Stimulated activated naive CD8-positive, alpha-beta T cell treated with anti-CD3 and anti-CD28 coated beads, Interleukin-15, Interleukin-2, amounts not matched to agents 100 U/mL and 50 U/mL, for 24 hours (primary cell): ENCODE measurements around the gene TXNDC15.
A peak's percentile ranks its signal among the peaks of the same experiment; 100 is the strongest.
"Not testable (repeated sequence)": the region's sequence is repeated elsewhere in the genome, so short reads cannot be mapped to it uniquely, and the experiment has no call there.

Source experiments
- ATAC-seq: fragments of 150-1000 bp; cut with Tn5 transposase; one replicate; pipeline ENCODE4 v1.10.0; 2021
- DNase-seq: peaks from one replicate; pipeline ENCODE4 v3.0.0; 2021

Gene TXNDC15, protein sequence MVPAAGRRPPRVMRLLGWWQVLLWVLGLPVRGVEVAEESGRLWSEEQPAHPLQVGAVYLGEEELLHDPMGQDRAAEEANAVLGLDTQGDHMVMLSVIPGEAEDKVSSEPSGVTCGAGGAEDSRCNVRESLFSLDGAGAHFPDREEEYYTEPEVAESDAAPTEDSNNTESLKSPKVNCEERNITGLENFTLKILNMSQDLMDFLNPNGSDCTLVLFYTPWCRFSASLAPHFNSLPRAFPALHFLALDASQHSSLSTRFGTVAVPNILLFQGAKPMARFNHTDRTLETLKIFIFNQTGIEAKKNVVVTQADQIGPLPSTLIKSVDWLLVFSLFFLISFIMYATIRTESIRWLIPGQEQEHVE

DNA sequence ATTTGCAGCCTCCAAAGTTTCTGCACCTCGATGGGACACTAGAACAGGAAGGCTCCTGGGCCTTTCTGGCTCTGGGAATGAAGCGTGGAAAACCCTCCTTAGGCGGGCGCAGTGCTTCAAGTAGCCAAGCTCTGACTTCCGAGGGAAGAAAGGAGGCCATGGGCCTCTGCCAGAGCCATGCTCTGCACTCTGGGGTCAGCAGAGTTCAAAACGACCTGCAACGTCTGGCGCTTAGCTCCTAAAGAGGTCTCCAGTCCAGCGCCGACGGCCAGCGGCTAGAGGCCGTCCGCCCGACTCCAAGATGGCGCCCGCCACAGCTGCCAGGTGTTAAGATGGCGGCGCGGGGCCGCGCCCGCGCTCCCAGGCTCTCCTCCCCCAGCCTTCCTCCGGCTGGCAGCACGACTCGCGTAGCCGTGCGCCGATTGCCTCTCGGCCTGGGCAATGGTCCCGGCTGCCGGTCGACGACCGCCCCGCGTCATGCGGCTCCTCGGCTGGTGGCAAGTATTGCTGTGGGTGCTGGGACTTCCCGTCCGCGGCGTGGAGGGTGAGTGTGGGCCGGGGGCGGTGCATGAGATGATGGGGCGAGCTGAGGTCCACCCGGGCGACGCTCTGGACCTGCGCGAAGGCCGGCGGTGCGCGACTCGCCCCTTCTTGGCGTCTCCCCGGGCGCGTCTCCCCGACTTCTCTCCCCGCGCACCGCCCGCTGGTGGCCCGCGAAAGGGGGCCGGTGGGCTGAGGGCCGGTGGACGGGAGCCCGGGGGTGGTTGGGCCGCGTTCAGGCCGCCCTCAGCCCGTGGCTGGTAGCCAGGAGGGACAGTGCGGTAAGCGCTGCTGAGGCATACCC is at the start of gene TXNDC15:
Gene TXNDC15, plus strand, starts transcription at position 385 of the 844 bp plus-strand sequence. Its CDS starts 57 bp downstream, at position 442.
- DNase-seq (peak; percentile 82), ATAC-seq (peak; percentile 89)

DNA sequence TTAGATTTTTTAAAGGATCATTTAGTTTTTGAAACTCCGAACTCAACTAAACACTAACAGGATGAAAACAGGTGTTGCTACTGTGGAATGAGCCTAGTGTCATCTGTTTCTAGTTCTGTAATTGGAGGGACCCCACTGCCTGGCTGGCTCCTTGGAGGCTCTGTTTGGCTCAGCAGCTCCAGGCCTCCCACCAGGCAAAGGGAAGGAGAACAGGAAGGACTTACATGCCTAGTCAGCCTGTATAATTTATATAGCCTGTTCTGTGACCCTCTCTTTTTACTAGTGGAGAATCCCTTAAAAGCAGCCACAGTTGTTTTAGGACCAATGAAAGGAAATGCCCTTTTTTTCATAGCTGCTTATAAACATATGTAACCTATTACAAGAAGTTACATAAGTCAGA is 49.5 kb upstream of the TXNDC15 start:
- ATAC-seq (no peak), DNase-seq (no peak)

DNA sequence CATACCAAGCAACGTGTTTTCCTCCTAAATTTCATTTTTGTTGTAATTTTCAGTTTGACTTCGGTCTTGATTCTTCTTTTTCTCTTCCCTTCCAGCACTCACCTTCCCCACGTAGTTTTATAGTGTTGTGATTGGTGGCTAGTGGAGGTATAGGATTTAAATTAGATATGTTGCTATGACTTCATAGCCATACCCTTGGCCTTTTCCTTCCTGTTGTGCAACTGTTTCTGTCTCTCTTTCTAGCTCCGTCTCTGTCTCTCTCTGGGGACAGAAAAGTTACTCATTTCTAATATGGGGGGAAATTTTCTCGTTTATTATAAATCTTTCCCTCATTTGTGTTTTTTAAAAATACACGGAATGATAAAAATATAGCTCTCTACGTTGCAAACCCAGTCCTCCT is 49.0 kb upstream of the TXNDC15 start:
- ATAC-seq, result no peak
- no peak for DNase-seq

DNA sequence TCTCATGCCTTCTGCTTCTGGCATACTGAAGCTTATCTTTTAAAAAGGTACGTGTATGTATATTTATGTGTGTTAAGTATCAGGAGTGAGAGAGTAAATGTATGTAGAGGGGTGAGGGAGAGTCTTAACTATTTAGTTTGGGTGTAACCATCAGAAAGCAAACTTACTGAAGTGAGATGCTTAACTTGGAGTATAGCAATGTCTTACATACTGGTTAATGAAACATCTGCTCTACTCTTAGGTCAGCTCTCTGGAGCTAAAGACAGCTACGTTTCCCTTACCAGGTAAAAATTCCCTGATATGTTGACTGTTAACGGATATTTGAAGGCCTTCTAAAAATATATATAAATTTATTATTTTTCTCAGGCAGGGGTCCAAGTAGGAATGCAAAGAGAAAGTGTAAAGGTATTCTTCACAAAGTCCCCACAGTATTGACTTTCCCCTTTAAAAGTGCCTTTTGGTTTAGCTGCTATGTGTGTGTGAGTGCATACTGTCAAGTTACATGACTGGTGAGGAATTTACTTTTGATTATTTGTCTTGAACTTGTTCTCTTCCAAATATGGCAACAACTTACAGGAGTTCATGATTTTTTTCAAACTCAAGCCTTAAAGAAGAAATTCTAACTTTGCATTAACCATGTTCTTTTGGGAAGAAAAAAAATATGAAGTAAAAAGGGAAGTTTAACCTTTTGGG is 40.7 kb upstream of the TXNDC15 start:
- no peak for ATAC-seq
- no peak for DNase-seq

DNA sequence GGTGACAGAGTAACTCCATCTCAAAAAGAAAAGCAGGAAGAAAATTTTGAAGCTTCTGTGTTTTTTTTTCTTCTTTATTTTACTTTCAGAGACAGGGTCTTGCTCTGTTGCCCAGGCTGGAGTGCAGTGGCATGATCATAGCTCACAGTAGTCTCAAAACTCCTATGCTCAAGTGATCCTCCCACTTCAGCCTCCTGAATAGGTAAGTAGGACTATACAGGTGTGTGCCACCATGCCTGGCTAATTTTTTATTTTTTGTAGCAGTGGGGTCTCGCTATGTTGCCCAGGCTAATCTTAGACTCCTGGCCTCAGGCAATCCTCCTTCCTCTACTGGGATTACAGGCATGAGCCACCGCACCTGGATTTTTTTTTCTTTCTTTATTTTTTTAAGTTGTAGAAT is 38.5 kb upstream of the TXNDC15 start:
- no peak for ATAC-seq
- no peak for DNase-seq

DNA sequence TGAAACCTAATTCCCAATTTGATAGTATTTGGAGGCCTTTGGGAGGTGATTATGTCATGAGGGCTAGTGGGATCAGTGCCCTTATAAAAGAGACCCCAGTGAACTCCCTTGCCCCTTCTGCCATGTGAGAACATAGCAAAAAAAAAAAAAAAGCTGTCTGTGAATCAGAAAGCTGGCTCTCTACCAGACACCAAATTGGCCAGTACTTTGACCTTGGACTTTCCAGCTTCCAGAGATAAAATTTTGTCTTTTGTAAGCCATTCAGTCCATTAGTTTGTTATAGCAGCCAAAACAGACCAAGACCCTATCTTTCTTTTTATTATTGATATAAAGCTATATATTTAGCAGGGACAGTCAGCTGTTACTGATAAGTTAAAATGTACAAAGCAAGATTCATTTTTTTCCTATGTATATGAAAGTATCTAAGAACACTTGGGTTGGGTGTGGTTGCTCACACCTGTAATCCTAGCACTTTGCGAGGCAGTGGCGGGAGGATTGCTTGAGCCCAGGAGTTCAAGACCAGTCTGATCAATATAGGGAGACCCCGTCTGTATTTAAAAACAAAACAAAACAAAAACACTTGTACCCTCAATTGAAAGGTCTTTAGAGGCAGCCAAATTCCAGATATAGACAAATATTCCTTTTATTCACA is 36.5 kb upstream of the TXNDC15 start:
- ATAC-seq, result no peak
- no peak for DNase-seq

DNA sequence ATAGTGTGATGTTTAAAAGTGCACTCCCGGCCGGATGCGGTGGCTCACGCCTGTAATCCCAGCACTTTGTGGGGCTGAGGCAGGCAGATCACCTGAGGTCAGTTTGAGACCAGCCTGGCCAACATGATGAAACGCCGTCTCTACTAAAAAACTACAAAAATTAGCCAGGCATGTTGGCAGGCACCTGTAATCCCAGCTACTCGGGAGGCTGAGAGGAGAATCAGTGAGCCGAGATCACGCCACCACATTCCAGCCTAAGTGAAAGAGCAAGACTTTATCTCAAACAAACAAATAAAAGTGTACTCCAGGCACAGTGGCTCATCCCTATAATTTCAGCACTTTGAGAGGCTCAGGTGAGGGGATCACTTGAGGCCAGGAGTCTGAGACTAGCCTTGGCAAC is 35.8 kb upstream of the TXNDC15 start:
- ATAC-seq, result not testable (repeated sequence)

DNA sequence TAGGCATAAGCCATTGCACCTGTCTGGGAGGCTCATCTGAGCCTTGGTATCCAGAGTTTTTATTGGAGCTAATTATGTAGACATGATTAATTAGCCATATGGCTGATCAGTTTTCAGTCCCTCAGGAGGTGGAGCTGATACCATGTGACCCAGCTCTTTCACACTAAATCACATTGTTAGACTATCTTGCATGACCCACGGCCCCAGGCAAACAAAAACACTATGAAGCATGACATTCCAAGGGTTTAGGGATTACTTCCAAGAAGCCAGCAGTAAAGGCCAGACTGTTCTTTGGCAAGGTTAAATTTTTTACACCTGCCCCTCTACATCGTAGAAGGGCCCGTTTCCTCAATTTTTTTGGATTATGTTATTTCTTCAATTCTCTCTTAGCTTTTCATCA is 33.4 kb upstream of the TXNDC15 start:
- DNase-seq (no peak), ATAC-seq (no peak)

More for the DNA sequence above, 35.8 kb upstream of the TXNDC15 start:
- DNase-seq, result not testable (repeated sequence)

DNA sequence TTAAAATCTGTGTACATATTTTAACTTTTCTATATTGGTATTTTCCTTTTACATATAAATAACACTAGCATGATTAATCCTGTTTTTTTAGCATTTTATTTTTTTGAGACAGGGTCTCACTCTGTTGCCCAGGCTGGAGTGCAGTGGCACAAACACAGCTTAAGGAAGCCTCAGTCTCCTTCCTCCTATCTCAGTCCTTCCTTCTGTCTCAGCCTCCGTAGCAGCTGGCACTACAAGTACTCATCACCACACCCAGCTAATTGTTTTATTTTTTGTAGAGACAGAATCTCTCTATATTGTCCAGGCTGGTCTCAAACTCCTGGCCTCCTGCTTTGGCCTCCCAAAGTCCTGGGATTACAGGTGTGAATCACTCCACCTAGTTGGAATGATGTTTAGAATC is 29.9 kb upstream of the TXNDC15 start:
- DNase-seq (no peak), ATAC-seq (no peak)

DNA sequence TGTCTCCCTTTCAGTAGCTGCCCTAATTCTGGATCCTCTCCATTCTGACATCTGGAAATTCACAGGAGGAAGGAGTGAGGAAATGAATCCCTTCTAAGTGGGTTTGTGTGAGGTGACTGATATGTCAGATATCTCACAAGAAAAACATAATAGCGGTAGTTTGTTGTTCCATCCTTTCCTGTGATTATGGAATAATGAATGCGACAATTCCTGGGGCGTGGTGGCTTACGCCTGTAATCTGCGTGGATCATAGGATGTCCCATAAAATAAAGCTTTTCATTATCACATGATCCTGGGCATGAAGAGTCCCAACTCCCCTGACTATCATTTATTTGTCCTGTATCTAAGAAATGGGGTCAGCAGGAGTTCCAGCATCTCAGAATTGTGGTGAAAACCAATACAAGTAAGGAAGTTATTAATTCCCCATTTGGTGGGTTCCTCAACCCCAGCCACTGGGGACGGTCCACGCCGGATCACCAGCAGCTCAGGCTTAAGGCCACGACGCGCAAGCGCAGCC is 28.8 kb upstream of the TXNDC15 start:
- ATAC-seq (no peak), DNase-seq (no peak)

DNA sequence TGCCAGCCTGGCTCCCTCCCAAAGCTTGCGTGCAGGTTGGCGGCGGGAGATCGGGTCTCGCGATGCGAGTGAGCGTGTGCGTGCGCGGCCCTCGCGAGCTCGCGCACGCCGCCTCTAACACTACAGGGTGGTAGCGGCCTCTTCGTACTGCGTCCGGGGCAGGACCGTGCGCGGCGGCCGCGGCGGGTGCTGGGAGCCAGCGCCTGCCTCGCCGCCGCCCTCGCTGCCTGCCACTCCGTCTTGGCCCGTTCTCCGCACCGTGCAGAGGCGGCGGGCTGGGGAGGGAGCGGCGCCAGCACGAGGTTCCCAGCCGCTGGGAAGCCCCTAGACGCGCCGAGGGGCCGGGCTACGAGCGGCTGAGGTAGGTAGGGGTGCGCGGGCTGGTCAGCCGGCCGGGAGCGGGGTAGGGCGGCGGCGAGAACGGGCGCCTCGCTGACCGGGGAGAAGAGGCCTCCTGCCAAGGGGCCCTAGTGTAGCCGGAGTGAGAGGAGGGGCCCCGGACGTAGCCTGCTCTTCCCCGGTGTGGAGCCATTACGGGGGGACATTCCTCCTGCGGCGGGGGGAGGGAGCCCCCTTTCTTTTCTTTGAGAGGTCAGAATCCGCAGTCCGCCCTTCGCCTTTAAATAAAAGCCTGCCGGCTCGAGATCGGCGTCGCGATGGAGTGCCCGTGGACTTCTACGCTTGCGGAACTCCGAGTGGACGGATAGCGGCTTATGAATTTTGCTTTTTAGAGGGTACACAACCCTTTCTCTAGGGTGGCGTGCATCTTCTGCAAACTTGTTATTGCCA is 28.1 kb upstream of the TXNDC15 start, which contains the start of gene C5orf24:
Gene C5orf24, plus strand, starts transcription at position 117 of the 789 bp plus-strand sequence. CDS start 8,933 bp downstream, outside the sequence.
- ATAC-seq, result peak; percentile 98
- DNase-seq, result peak; percentile 94

DNA sequence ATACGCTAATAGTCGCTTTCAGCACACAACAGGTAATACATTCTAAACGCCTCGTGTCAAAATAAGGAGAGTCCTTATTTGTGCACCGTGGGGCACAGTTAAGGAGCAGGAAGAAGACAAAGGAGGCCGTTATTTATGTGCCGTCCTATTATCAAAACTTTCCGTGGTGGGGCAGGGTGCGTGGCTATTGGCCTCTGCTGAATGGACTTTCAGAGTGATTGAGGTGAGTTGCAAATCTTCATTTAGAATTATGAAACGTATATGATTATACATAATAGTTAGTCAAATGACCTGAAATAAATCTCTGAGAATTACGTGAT is 27.6 kb upstream of the TXNDC15 start:
- ATAC-seq, result no peak
- DNase-seq, result peak; percentile 49

DNA sequence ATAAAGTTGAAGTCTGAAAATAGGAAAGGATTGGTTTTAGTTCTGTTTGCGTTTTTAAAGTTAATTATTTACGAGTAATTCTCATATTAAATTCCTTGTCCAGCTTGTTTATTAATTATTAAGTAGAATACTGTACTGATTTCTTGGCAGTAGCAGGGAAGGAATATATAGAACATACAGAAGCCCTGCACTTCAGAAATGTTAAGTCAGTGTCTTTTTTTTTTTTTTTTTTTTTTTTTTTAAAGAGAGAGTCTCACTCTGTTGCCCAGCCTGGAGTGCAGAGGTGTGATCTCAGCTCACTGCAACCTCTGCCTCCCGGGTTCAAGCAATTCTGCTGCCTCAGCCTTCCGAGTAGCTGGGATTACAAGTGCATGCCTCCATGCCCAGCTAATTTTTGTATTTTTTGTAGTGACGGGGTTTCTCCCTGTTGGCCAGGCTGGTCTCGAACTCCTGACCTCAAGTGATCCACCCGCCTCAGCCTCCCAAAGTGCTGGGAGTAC is 24.7 kb upstream of the TXNDC15 start:
- ATAC-seq, DNase-seq: not testable (repeated sequence)

DNA sequence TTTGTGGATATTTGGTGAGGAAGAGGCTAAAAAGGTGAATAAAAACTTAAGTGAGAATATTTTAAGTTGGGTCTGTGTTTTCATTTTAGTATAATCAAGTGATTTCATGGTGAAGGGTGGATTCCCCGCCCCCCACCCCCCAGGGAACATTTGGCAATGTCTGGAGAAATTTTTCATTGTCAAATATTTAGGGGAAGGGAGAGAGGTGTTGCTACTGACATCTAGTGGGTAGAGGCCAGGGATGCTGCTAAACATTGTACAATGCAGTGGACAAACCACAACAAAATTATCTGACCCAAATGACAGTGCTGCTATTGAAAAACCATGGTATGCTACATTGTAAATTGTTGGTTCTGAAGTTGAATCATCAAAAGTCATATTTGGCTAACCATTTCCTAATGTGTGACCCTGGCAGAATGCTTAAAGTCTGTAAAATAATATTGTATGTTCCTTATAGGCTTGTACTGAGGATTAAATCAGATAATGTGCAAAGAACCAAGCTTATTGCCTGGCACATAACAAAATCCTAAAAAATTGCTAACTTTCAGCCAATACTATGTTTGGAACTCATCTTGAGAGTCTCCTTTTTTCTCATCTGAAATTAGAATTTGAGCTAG is 22.8 kb upstream of the TXNDC15 start:
- DNase-seq (no peak), ATAC-seq (no peak)

DNA sequence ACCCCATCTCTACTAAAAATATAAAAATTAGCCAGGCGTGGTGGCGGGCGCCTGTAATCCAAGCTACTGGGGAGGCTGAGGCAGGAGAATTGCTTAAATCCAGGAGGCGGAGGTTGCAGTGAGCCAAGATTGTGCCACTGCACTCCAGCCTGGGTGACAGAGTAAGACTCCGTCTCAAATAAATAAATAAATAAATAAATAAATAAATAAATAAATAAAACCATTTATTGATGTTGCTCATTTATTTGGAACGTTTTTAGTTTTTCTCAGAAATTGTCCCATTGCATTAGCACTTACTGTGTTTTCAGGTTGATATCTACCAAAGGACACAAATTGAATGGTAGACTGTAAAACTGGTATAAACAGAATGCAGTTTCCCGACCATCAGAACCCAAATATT is 17.7 kb upstream of the TXNDC15 start:
- DNase-seq, ATAC-seq: not testable (repeated sequence)

DNA sequence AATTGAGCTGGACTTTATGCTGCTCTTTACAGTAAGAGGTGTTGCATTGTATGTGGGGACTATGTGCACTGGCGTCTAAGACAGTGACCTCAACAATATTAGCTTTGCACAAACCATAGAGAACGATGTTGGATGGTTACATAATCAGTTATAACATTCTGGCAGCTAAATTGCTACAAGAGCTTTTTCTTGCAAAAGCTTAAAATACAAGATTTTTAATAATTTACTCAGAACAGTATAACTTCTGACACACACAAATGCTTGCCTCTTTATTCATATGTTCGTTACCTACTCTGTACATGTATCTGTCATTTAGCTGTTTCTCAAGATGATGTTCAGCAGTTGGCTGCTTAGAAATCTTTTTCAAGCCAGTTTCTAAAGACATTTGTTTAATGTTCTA is 16.8 kb upstream of the TXNDC15 start:
- ATAC-seq, result no peak
- no peak for DNase-seq

DNA sequence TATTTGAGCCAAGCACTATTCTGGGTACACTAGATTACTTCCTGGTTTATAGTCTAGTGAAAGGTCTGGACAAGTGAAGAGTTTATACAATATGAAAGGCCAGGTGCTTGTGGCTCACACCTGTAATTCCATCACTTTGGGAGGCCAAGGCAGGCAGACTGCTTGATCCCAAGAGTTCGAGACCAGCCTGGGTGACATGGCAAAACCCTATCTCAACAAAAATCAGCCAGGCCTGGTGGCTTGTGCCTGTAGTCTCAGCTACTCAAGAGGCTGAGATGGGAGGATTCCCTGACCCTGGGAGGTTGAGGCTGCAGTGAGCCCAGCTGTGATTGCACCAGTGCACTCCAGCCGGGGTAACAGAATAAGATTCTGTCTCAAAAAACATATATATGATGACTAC is 9.5 kb upstream of the TXNDC15 start:
- DNase-seq (no peak), ATAC-seq (no peak)

DNA sequence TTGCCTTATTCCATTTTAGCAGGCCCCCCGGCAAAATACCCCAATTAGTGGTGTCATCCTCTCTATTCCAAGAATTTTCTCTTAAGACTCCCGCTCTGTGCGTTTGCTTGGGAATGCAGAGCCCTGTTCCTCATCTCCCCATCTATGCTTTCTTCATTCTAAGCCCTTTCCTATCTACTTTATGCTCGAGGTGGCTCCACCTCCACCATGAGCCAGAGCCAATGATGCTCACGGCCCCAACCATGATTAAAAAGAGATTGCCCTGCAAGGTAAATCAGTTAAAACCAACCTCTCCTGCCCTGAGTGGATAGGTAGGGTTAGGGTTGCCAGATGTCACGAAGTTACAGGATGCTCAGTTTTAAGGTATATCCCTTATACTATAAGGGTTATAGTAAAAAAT is 677 bp upstream of the TXNDC15 start:
- peak; percentile 26 for DNase-seq
- no peak for ATAC-seq

DNA sequence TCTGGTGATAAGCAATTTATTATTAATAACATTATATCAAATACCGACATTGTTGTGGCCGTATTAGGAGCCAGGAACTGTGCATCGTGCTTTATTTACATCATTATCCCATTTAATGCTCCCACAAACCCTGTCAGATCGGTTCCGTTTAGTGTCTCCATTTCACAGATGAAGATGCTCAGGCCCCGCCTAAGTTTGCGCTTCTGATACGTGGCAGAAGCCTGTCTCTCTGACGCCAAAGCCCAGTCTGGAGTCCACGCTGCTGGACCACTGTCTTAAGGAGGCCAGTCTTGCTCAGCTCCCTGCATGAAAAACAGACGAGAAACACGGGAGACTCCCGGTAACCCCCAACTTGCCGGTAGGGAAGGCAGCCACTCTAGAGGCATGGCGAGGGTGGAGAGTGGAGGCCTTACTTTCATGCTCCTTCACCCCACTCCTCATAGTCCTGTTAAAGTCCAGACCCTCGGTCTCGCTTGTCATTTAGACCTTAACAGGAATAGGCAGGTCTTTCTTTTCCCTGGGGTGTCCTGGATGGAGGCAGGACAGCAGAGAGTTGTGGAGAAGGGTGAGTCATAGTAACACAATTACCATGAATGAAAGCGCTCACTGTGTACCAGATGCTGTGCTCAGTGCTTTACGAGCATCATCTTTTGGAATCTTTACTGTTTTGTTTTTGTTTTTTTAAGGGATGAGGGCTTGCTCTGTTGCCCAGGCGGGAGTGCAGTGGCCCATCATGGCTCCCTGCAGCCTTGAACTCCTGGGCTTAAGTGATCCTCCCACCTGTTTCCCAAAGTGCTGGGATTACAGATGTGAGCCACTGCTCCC is 872 bp downstream of the TXNDC15 start:
- DNase-seq, result peak; percentile 49

DNA sequence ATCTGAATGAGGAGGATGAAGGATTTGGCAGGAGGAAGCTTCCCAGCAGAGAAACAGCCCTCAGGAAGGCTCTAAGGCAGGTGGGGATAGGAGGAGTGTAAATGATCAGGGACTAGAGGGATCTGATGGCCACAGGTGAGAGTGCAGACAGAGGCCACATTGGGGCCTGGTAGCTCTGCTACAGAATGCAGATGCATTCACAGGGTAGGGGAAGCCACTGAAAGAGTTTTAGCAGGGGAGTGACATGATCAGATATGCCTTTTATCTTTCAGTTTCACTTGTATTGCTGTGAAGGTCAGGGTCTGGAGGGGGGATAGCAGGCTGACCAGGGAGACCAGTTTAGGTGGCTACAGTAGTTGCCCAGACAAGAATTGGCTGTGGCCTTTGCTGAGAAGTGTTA is 3.0 kb downstream of the TXNDC15 start:
- ATAC-seq (no peak), DNase-seq (no peak)

More for the DNA sequence above, 872 bp downstream of the TXNDC15 start:
- ATAC-seq, result peak; percentile 53
